ENCODE measurements around the gene JAKMIP1. TPM values are rescaled to one million over a fixed set of nuclear protein-coding genes. Genes with fewer than 3 reads are reported as not detected.

JAKMIP1 gene
- total and polyA plus RNA-seq, 4 donors: 0.08 to 0.46 (median 0.22) TPM

DNA sequence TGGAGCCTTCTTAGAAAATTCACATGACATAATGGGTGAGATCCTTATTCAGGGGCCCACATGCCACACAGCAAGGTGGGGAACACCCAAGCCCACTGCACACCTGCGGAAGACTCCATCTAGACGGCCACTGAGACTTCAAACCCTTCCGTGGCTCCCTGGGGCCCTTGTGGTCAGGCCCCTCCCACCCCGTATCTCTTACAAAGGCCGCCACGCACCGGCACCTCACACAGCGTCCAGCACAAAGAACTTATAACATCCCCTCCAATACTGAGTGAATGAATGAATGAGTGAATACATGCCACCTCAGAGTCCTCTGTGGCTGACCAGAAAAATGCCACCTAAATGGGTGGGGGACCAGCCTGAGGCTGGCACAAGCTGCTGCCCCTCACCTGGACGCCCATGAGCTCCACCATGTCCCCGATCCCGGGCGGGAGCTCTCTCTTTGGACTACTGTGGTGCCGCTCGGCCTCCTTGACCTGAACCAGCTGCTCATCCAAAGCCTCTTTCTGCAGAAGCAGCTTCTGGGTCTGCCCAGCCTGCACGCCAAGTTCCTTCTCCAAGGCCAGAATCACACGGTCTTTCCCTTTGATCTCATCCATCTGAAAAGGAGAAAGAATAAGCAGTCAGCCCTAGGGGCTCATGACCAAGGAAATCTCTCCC lies 115.2 kb downstream of the JAKMIP1 start:
- Histone ChIP-seq H3K4me1 (ENCODE audit: control insufficient read depth in 5 of 5, insufficient read depth in 5 of 5, low read length in 5 of 5) (no peaks in the 10 kb centered on the region), H3K9ac (ENCODE audit: insufficient read depth in 1 of 2, low read length in 2 of 2) (no peak overlapping the region), H3K4me3 (no peak overlapping the region), H3K27me3 (ENCODE audit: control insufficient read depth in 3 of 3, insufficient read depth in 3 of 3, low read length in 2 of 3) (peaks cover 0 to 3% (median 0%) of the 10 kb centered on the region in 3 donors), H3K9me3 (ENCODE audit: control insufficient read depth in 4 of 4, insufficient read depth in 3 of 4, low read length in 3 of 4) (peaks cover 0 to 4% (median 0%) of the 10 kb centered on the region in 4 donors), H3K36me3 (ENCODE audit: control insufficient read depth in 4 of 4, insufficient read depth in 4 of 4, low read length in 4 of 4) (no peaks in the 10 kb centered on the region), H3K27ac (ENCODE audit: low read depth in 1 of 2, low read length in 1 of 2) (no peak overlapping the region)
- ATAC-seq (ENCODE audit: insufficient read depth, low FRiP score) (no peak), DNase-seq (no peak)
- TF ChIP-seq, protein P1, sequence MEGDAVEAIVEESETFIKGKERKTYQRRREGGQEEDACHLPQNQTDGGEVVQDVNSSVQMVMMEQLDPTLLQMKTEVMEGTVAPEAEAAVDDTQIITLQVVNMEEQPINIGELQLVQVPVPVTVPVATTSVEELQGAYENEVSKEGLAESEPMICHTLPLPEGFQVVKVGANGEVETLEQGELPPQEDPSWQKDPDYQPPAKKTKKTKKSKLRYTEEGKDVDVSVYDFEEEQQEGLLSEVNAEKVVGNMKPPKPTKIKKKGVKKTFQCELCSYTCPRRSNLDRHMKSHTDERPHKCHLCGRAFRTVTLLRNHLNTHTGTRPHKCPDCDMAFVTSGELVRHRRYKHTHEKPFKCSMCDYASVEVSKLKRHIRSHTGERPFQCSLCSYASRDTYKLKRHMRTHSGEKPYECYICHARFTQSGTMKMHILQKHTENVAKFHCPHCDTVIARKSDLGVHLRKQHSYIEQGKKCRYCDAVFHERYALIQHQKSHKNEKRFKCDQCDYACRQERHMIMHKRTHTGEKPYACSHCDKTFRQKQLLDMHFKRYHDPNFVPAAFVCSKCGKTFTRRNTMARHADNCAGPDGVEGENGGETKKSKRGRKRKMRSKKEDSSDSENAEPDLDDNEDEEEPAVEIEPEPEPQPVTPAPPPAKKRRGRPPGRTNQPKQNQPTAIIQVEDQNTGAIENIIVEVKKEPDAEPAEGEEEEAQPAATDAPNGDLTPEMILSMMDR (IDR thresholded peaks at IDR 0.05; ENCODE audit: control extremely low read depth, extremely low read depth): no peak
- WGBS, 2 donors: 89 to 93% methylated on average over 16 of the region's 16 CpGs

DNA sequence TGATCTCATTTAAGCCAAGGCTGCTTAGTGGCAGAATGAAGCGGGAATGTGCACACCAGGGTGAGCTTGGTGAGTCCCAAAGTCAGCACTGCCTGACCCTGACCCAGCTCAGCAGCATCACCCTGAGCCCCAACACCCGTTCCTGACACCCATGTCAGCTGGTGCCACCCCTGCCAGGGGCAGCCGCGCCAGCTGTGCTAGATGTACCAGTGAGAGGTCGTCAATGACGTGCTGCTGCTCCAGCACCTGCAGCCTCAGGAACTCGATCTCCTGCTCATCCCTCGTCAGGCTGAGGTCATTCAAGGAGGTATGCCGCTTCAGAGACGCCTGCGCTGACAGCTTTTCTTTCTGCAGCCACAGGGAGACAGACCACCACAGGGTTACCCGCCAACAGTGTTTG lies 120.4 kb downstream of the JAKMIP1 start:
- Histone ChIP-seq H3K9ac (ENCODE audit: insufficient read depth in 1 of 2, low read length in 2 of 2) (no peak overlapping the region), H3K4me3 (no peak overlapping the region), H3K27ac (ENCODE audit: low read depth in 1 of 2, low read length in 1 of 2) (no peak overlapping the region), H3K27me3 (ENCODE audit: control insufficient read depth in 3 of 3, insufficient read depth in 3 of 3, low read length in 2 of 3) (no peaks in the 10 kb centered on the region), H3K9me3 (ENCODE audit: control insufficient read depth in 4 of 4, insufficient read depth in 3 of 4, low read length in 3 of 4) (peaks cover 0 to 5% (median 0%) of the 10 kb centered on the region in 4 donors), H3K4me1 (ENCODE audit: control insufficient read depth in 5 of 5, insufficient read depth in 5 of 5, low read length in 5 of 5) (no peaks in the 10 kb centered on the region), H3K36me3 (ENCODE audit: control insufficient read depth in 4 of 4, insufficient read depth in 4 of 4, low read length in 4 of 4) (no peaks in the 10 kb centered on the region)
- TF ChIP-seq, protein P1 (IDR thresholded peaks at IDR 0.05; ENCODE audit: control extremely low read depth, extremely low read depth): no peak
- 85 to 89% methylated on average over 12 of the region's 12 CpGs for WGBS, 2 donors
- DNase-seq (no peak), ATAC-seq (ENCODE audit: insufficient read depth, low FRiP score) (no peak)

DNA sequence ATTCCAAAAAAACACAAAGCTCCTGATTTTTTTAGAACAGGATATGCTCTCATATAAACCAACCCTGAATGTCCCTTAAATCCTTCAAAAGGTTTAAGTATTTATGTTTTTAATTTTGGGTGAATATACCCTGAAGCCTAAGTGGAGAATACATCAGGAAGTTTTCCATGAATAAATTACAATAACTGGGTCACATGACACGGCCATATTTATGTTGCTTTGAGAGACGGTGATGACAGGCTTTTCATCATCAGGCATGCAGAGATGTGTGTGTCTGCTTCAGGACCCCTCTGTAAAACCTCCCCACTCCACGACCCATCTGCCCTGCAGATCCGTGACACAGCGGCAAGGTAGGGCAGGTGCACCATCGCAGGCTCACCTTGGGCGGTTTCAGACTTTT lies 121.8 kb downstream of the JAKMIP1 start:
- H3K27me3 ChIP-seq (ENCODE audit: control insufficient read depth in 3 of 3, insufficient read depth in 3 of 3, low read length in 2 of 3): no peaks in the 10 kb centered on the region
- 76 to 83% methylated on average over 7 of the region's 7 CpGs for WGBS, 2 donors

More for the DNA sequence above, 121.8 kb downstream of the JAKMIP1 start:
- Histone ChIP-seq H3K9ac (ENCODE audit: insufficient read depth in 1 of 2, low read length in 2 of 2) (no peak overlapping the region), H3K4me3 (no peak overlapping the region), H3K36me3 (ENCODE audit: control insufficient read depth in 4 of 4, insufficient read depth in 4 of 4, low read length in 4 of 4) (no peaks in the 10 kb centered on the region), H3K27ac (ENCODE audit: low read depth in 1 of 2, low read length in 1 of 2) (no peak overlapping the region), H3K9me3 (ENCODE audit: control insufficient read depth in 4 of 4, insufficient read depth in 3 of 4, low read length in 3 of 4) (peaks cover 0 to 5% (median 0%) of the 10 kb centered on the region in 4 donors), H3K4me1 (ENCODE audit: control insufficient read depth in 5 of 5, insufficient read depth in 5 of 5, low read length in 5 of 5) (no peaks in the 10 kb centered on the region)
- no peak for DNase-seq
- TF ChIP-seq, protein P1 (IDR thresholded peaks at IDR 0.05; ENCODE audit: control extremely low read depth, extremely low read depth): no peak
- no peak for ATAC-seq (ENCODE audit: insufficient read depth, low FRiP score)
